ENCODE results near the gene CGN. TPM values are rescaled to one million over a fixed set of nuclear protein-coding genes. Genes with fewer than 3 reads are reported as not detected.

CGN gene
- total and polyA plus RNA-seq, 2 of the 13 experiments (the other 11 are each of a cell fraction or from before 2014, with no cell fraction given) = 0.75 to 0.81 TPM

- no peaks in the 10 kb centered on the region; the same call in 1 of the 2 replicates for H3K9me3 ChIP-seq (ENCODE audit: low read length)
- H4K20me1 ChIP-seq (ENCODE audit: insufficient read depth, low read length) = no peaks in the 10 kb centered on the region
- POLR2A ChIA-PET = no interaction called here
- WGBS (ENCODE audit: low lambda C conversion rate) = 7% methylated on average over 1 of the region's 1 CpG
- H3K4me1 ChIP-seq (ENCODE audit: insufficient read depth, low read length) = peaks cover 8% of the 10 kb centered on the region
- H3K27ac ChIP-seq (ENCODE audit: extremely low read length, insufficient read depth, low read length) = no peak overlapping the region
- DNase-seq (ENCODE audit: low spot score) = no peak
- H2AFZ ChIP-seq (ENCODE audit: low read length) = no peak overlapping the region
- no peak for ATAC-seq
- no peak overlapping the region for H3K9ac ChIP-seq (ENCODE audit: insufficient read depth, low read depth, low read length)
- H3K4me3 ChIP-seq (replicated peaks in 1 of 3; ENCODE audit: insufficient read depth in 1 of 3, low read depth in 2 of 3, low read length in 3 of 3) = no peak overlapping the region
- no TSS peak for BruUV-seq (replicated peaks)
- in situ Hi-C loops (cut with HindIII; ENCODE audit: extremely low pct_ligation_motif_present, low pct_unique_long_range_greater_than_20kb) (no loop called here), intact Hi-C loops (cut with micrococcal nuclease; ENCODE audit: unreplicated experiment) (no loop called here)
- CTCF ChIA-PET (ENCODE audit: low intra/inter-chr PET ratio, low total read pairs) = no interaction called here
- no peak overlapping the region for H3K4me2 ChIP-seq (ENCODE audit: low read depth, low read length)
- FAIRE-seq = no peak
- no peaks in the 10 kb centered on the region for H3K36me3 ChIP-seq (replicated peaks in 1 of 2; ENCODE audit: control insufficient read depth in 1 of 2, insufficient read depth in 2 of 2, low read length in 2 of 2)
- TF ChIP-seq ZNF83 (CRISPR knock-in tag; IDR thresholded peaks at IDR 0.05; ENCODE audit: borderline replicate concordance) (no peak), ZBTB21 (CRISPR knock-in tag; IDR thresholded peaks at IDR 0.05) (no peak), XRCC5 (optimal IDR thresholded peaks at IDR 0.05; ENCODE audit: low read length) (no peak)
- no peaks in the 10 kb centered on the region for H3K27me3 ChIP-seq (ENCODE audit: control insufficient read depth in 1 of 2, insufficient read depth in 2 of 2, low read length in 2 of 2)
- no peaks in the 10 kb centered on the region for H3K79me2 ChIP-seq (ENCODE audit: insufficient read depth, low read length)
Observed at GRCh38 chr1:151486557-151486956, 24.6 kb upstream of the CGN start.

GRCh38 chr1:151491641-151492040, 19.5 kb upstream of the CGN start:
- ChIA-PET CTCF (ENCODE audit: low intra/inter-chr PET ratio, low total read pairs) (no interaction called here), POLR2A (no interaction called here)
- Histone ChIP-seq H3K79me2 (ENCODE audit: insufficient read depth, low read length) (no peaks in the 10 kb centered on the region), H3K4me1 (ENCODE audit: insufficient read depth, low read length) (peaks cover 31% of the 10 kb centered on the region), H3K27me3 (ENCODE audit: control insufficient read depth in 1 of 2, insufficient read depth in 2 of 2, low read length in 2 of 2) (no peaks in the 10 kb centered on the region), H3K9ac (ENCODE audit: insufficient read depth, low read depth, low read length) (no peak overlapping the region), H3K4me2 (ENCODE audit: low read depth, low read length) (no peak overlapping the region), H3K36me3 (replicated peaks in 1 of 2; ENCODE audit: control insufficient read depth in 1 of 2, insufficient read depth in 2 of 2, low read length in 2 of 2) (no peaks in the 10 kb centered on the region), H2AFZ (ENCODE audit: low read length) (no peak overlapping the region), H4K20me1 (ENCODE audit: insufficient read depth, low read length) (no peaks in the 10 kb centered on the region), H3K27ac (ENCODE audit: extremely low read length, insufficient read depth, low read length) (no peak overlapping the region), H3K4me3 (replicated peaks in 1 of 3; ENCODE audit: insufficient read depth in 1 of 3, low read depth in 2 of 3, low read length in 3 of 3) (no peak overlapping the region), H3K9me3 (ENCODE audit: low read length) (no peaks in the 10 kb centered on the region)
- FAIRE-seq (no peak), ATAC-seq (no peak; the same call in 2 of the 3 replicates), DNase-seq (ENCODE audit: low spot score) (no peak)
- intact Hi-C loops (cut with micrococcal nuclease; ENCODE audit: unreplicated experiment) (no loop called here), in situ Hi-C loops (cut with HindIII; ENCODE audit: extremely low pct_ligation_motif_present, low pct_unique_long_range_greater_than_20kb) (no loop called here)
- 24% methylated on average over 5 of the region's 5 CpGs for WGBS (ENCODE audit: low lambda C conversion rate)
- BruUV-seq (replicated peaks) = no TSS peak
- TF ChIP-seq ZNF616 (CRISPR knock-in tag; IDR thresholded peaks at IDR 0.05; ENCODE audit: low read depth) (no peak), ADNP (CRISPR knock-in tag; IDR thresholded peaks at IDR 0.05) (no peak), ZNF749 (CRISPR knock-in tag; IDR thresholded peaks at IDR 0.05; ENCODE audit: borderline replicate concordance) (no peak), ZNF543 (CRISPR knock-in tag; IDR thresholded peaks at IDR 0.05) (no peak), MTA1 (CRISPR knock-in tag; IDR thresholded peaks at IDR 0.05; ENCODE audit: borderline replicate concordance) (no peak), ELK4 (CRISPR knock-in tag; IDR thresholded peaks at IDR 0.05; ENCODE audit: borderline replicate concordance) (no peak), HMGA1 (CRISPR knock-in tag; conservative IDR thresholded peaks at IDR 0.05) (no peak), ZNF576 (CRISPR knock-in tag; IDR thresholded peaks at IDR 0.05) (no peak), DNMT3B (CRISPR knock-in tag; conservative IDR thresholded peaks at IDR 0.05) (no peak), ZNF550 (CRISPR knock-in tag; IDR thresholded peaks at IDR 0.05; ENCODE audit: borderline replicate concordance) (no peak), CAMTA2 (CRISPR knock-in tag; IDR thresholded peaks at IDR 0.05; ENCODE audit: borderline replicate concordance) (no peak), ATF3 (CRISPR knock-in tag; IDR thresholded peaks at IDR 0.05) (no peak), CENPX (CRISPR knock-in tag; IDR thresholded peaks at IDR 0.05) (no peak), KLF15 (CRISPR knock-in tag; IDR thresholded peaks at IDR 0.05; ENCODE audit: borderline replicate concordance) (no peak)
